ENCODE measurements around the gene EIF3K. TPM values are rescaled to one million over a fixed set of nuclear protein-coding genes. Genes with fewer than 3 reads are reported as not detected.

EIF3K gene
- total and polyA plus RNA-seq, 2 of the 13 experiments (the other 11 are each of a cell fraction or from before 2014, with no cell fraction given): 179 to 258 TPM

- TF ChIP-seq GTF2F1 (IDR thresholded peaks at IDR 0.05; ENCODE audit: low read length) (no peak), E2F5 (CRISPR knock-in tag; conservative IDR thresholded peaks at IDR 0.05) (peak; percentile 44; the same call in 1 of the 2 replicates), RARA (CRISPR knock-in tag; IDR thresholded peaks at IDR 0.05) (0 out of 2 replicates have a peak, but pooled peaks have one; percentile 34), LCORL (IDR thresholded peaks at IDR 0.05) (no peak), LCORL (CRISPR knock-in tag; IDR thresholded peaks at IDR 0.05) (no peak; the same call in 1 of the 2 replicates), SOX6 (IDR thresholded peaks at IDR 0.05) (no peak), SOX6 (CRISPR knock-in tag; IDR thresholded peaks at IDR 0.05) (peak; percentile 15; the same call in 1 of the 2 replicates), CSRNP2 (CRISPR knock-in tag; conservative IDR thresholded peaks at IDR 0.05; ENCODE audit: low read depth) (no peak), RCOR2 (CRISPR knock-in tag; IDR thresholded peaks at IDR 0.05) (no peak), ZBTB20 (CRISPR knock-in tag; IDR thresholded peaks at IDR 0.05; ENCODE audit: borderline replicate concordance, low read depth) (peak; percentile 47; the same call in 1 of the 2 replicates), ZBTB21 (CRISPR knock-in tag; IDR thresholded peaks at IDR 0.05) (no peak), SMAD1 (CRISPR knock-in tag; IDR thresholded peaks at IDR 0.05; ENCODE audit: borderline replicate concordance, low read depth) (no peak), ZNF83 (CRISPR knock-in tag; IDR thresholded peaks at IDR 0.05; ENCODE audit: borderline replicate concordance) (no peak), ZNF616 (CRISPR knock-in tag; IDR thresholded peaks at IDR 0.05; ENCODE audit: low read depth) (0 out of 2 replicates have a peak, but pooled peaks have one; percentile 59), PLSCR1 (CRISPR knock-in tag; IDR thresholded peaks at IDR 0.05; ENCODE audit: borderline replicate concordance) (0 out of 2 replicates have a peak, but pooled peaks have one; percentile 18), HOXA3 (CRISPR knock-in tag; IDR thresholded peaks at IDR 0.05) (peak; percentile 54; the same call in 1 of the 2 replicates), MTA3 (CRISPR knock-in tag; IDR thresholded peaks at IDR 0.05) (no peak), TFDP2 (CRISPR knock-in tag; IDR thresholded peaks at IDR 0.05) (peak; percentile 81), GMEB1 (CRISPR knock-in tag; IDR thresholded peaks at IDR 0.05; ENCODE audit: borderline replicate concordance) (peak; percentile 85), CBFB (CRISPR knock-in tag; IDR thresholded peaks at IDR 0.05) (no peak), CREB3 (CRISPR knock-in tag; IDR thresholded peaks at IDR 0.05) (no peak; the same call in 1 of the 2 replicates), DBP (CRISPR knock-in tag; IDR thresholded peaks at IDR 0.05; ENCODE audit: not compliant biosample characterization) (no peak)
These were observed 28.5 kb downstream of the EIF3K start, which contains the start of gene ACTN4 (continued) for GRCh38 chr19:38647368-38647965.

All from HepG2 (cell line).